Measurements from ENCODE around the gene CPZ. TPM values are rescaled to one million over a fixed set of nuclear protein-coding genes. Genes with fewer than 3 reads are reported as not detected.

Gene CPZ
- total RNA-seq, 1 donor from 2014 or later = not detected

- Mint-ChIP-seq H3K27ac (ENCODE audit: unreplicated experiment) (no peak within 1 kb of the TSS), H3K4me3 (no peak within 1 kb of the TSS)
Observed at GRCh38 chr4:8580321-8581093, 12.1 kb upstream of the CPZ start, which contains the start of gene GPR78. Gene GPR78, plus strand, starts transcription at chr4:8580392. Its CDS starts 591 bp downstream, at chr4:8580983.

GRCh38 chr4:8581094-8581861 is 11.3 kb upstream of the CPZ start:
- peaks cover 89% of the 10 kb centered on the region for H3K27me3 Mint-ChIP-seq (ENCODE audit: low read depth)
- H3K4me1 Mint-ChIP-seq = no peaks in the 10 kb centered on the region
- H3K4me3 Mint-ChIP-seq = no peak overlapping the region
- TF ChIP-seq CTCF (conservative IDR thresholded peaks at IDR 0.05) = no peak
- H3K36me3 Mint-ChIP-seq (ENCODE audit: low read depth) = no peaks in the 10 kb centered on the region
- no peaks in the 10 kb centered on the region for H3K9me3 Mint-ChIP-seq
- no peak for DNase-seq (ENCODE audit: low read depth, low spot score)
- no peak overlapping the region for H3K27ac Mint-ChIP-seq (ENCODE audit: unreplicated experiment)

More at GRCh38 chr4:8580321-8581093, 12.1 kb upstream of the CPZ start, which contains the start of gene GPR78:
- Mint-ChIP-seq H3K36me3 (ENCODE audit: low read depth) (no peaks in the 10 kb centered on the region), H3K27me3 (ENCODE audit: low read depth) (peaks cover 89% of the 10 kb centered on the region), H3K9me3 (no peaks in the 10 kb centered on the region), H3K4me1 (no peaks in the 10 kb centered on the region)
- peak; percentile 85 for DNase-seq (ENCODE audit: low read depth, low spot score)
- no peak for TF ChIP-seq CTCF (conservative IDR thresholded peaks at IDR 0.05)

GRCh38 chr4:8582016-8582415 is 10.5 kb upstream of the CPZ start:
- TF ChIP-seq CTCF (conservative IDR thresholded peaks at IDR 0.05) = no peak
- Mint-ChIP-seq H3K27ac (ENCODE audit: unreplicated experiment) (no peak overlapping the region), H3K27me3 (ENCODE audit: low read depth) (peaks cover 89% of the 10 kb centered on the region), H3K4me1 (no peaks in the 10 kb centered on the region), H3K9me3 (no peaks in the 10 kb centered on the region), H3K4me3 (no peak overlapping the region), H3K36me3 (ENCODE audit: low read depth) (no peaks in the 10 kb centered on the region)
- no peak for DNase-seq (ENCODE audit: low read depth, low spot score)

DNA sequence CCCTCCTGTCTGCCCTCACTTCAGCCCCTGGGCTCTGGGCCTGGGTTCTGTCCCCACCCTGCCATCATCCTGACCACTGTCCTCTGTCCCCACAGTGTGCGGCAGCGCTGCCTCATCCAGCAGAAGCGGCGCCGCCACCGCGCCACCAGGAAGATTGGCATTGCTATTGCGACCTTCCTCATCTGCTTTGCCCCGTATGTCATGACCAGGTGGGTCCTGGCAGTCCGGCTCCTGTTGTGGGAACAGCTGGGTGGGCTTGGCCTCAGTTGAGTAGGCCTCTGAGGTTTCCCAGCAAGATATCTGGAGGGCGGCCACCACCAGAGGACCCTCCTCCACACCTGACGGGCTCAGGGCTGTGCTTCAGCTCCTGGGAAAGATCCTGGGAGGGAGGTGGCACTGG is 10.1 kb upstream of the CPZ start:
- Mint-ChIP-seq H3K36me3 (ENCODE audit: low read depth) (no peaks in the 10 kb centered on the region), H3K27ac (ENCODE audit: unreplicated experiment) (no peak overlapping the region), H3K4me1 (no peaks in the 10 kb centered on the region), H3K4me3 (no peak overlapping the region), H3K9me3 (no peaks in the 10 kb centered on the region), H3K27me3 (ENCODE audit: low read depth) (peaks cover 89% of the 10 kb centered on the region)
- no peak for DNase-seq (ENCODE audit: low read depth, low spot score)
- TF ChIP-seq CTCF (conservative IDR thresholded peaks at IDR 0.05) = no peak

DNA sequence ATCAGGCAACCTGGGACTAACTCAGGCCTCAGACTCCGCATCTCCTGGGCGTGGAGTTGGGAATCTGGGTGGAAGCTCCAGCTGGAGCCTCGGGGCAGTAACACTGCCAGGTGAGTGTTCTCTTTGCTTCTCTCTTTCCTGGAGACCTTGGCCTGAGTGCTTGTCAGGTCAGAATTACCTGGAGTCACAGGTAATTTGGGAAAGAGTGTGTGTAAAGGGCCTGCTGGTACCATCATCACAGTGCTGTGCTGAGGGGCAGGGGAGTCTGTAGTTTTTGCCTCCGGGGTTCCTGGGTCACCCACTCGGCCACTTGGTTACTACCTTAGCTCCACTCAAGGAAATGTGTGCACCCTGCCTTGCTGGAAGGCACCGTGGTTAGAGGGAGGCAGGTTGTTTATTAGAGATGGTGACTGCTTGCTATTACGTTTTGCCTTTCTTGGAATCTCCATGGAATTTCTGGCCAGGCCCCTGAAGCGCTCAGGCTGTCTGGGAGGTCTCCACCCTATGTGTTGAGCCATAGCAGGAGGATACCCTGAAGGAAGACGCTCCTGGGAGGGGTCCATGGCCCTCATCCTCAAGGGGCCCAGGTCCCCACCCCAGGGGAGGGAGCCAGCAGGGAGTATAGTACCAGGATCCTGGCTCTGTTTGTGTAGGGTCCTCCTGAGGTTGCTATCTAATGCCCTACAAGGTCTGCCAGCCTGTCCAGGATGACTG is 9.5 kb upstream of the CPZ start:
- no peak overlapping the region for H3K27ac Mint-ChIP-seq (ENCODE audit: unreplicated experiment)
- H3K36me3 Mint-ChIP-seq (ENCODE audit: low read depth) = no peaks in the 10 kb centered on the region
- H3K4me1 Mint-ChIP-seq = no peaks in the 10 kb centered on the region
- H3K4me3 Mint-ChIP-seq = no peak overlapping the region
- no peaks in the 10 kb centered on the region for H3K9me3 Mint-ChIP-seq
- DNase-seq (ENCODE audit: low read depth, low spot score) = no peak
- no peak for TF ChIP-seq CTCF (conservative IDR thresholded peaks at IDR 0.05)
- H3K27me3 Mint-ChIP-seq (ENCODE audit: low read depth) = peaks cover 89% of the 10 kb centered on the region
